NCI-H146 treated with DMSO at 0.1 percent for 48 hours (cell line): ENCODE measurements around the gene CXCL17.

Experiments used
- DNase-seq: peaks from one replicate; lab custom pipeline; 2025; ENCODE audit not compliant: unreplicated experiment; lab: John Stamatoyannopoulos, UW

CXCL17 gene

DNA sequence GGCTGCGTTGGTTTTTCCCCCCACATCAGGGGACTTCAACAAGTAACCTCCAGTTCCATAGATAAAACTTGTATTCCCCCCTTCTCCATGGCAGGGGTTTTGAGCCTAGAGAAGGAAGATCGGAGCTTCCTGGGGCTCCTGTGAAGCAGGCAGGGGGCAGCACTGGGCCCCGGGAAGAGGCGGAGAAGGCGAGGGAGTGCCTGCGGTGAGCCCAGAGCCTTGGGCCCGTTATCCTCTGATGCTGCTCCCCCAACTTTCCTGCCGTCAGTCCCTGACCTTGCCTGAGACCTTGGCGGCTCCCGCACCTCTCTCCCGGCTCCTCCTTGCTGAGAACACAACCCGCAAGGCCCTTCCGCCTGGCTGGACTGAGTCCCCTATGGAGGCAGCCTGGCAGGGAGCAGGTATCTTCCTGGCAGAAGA is 18.0 kb downstream of the CXCL17 start:
- DNase-seq, result no peak

DNA sequence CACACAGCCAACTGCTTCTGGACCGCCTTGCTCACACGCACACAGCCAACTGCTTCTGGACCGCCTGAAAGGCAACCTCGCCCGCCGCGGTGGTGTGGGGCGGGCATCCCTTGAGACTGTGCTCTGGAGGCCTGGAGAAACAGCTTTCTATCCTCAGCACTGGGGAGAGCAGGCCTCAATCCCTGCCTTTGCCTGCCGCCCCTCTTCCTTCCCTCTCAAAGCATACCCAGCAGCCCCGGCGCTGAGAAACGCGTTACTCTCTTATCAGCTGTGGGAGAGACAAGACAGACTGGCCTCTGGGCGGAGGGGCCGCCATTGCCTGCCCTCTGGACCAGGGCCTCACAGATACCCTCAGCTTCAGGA is 18.4 kb downstream of the CXCL17 start:
- no peak for DNase-seq

DNA sequence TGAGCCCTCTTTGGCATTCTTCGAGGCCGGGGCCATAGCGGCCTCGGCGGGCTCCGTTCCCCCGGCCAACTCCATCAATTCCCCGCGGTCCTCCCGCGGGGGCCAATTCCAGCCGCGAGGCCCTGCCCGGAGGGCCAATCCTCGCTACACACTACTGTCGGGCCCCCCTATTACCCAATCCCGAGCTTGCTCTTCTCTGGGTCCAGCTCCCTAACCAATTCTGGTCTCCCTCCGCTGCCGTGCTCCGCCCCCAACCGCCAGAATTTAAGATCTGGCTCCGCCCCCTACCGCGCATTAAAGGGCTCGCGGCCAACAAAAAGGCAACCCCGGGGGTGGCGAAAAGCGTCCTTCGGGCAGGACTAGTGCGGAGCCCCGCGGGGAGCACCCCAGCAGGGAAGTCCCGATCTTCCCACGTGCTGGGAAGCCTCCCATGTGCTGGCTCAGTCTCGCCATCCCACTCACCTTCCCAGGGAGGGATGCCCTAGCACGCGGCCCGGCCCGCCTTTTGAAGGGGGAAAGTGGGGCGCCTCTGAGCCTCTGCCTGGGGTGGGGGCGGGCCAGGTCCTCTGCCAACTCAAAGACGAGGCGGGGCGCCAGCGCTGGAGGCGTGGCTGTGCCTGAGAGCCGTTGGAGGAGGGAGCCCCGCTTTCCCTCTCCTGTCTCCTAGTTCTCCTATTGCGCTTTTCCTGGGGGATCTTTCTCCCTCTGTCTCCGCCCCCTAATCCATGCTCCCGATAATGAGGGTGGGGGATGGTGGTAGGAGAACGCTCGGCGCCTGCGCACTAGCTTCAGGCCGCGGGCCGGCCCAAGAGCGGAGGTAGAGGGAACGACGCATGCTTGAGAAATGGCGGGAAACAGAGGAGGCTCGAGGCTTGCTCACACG is 19.0 kb downstream of the CXCL17 start:
- peak; percentile 90 for DNase-seq

DNA sequence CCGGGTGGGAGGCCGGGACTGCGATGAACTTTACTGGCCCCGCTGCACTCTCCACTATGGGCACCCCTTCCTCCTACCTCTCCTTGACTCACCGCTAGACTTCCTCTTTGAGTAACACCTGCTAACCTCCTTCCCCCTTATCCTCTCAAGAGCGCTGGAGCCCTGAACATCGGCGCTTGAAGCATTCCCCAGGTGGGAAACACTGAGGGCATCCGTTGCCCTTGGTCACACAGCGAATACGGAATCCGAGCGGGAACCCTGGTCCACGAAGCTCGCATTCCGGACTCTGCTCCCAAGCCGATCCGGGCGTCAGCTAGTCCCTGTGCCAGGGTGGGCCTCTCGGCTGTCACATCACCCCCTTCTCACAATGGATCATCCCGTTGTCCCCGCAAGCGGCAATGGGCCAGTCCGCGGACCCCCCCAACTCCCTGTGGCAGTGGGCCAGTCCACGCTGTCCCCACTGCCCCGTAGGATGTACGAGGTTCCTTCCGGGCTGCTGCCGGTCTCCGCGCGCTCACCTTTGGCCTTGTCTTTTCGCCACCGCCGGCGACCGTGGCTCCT is 19.8 kb downstream of the CXCL17 start:
- DNase-seq, result peak; percentile 41

DNA sequence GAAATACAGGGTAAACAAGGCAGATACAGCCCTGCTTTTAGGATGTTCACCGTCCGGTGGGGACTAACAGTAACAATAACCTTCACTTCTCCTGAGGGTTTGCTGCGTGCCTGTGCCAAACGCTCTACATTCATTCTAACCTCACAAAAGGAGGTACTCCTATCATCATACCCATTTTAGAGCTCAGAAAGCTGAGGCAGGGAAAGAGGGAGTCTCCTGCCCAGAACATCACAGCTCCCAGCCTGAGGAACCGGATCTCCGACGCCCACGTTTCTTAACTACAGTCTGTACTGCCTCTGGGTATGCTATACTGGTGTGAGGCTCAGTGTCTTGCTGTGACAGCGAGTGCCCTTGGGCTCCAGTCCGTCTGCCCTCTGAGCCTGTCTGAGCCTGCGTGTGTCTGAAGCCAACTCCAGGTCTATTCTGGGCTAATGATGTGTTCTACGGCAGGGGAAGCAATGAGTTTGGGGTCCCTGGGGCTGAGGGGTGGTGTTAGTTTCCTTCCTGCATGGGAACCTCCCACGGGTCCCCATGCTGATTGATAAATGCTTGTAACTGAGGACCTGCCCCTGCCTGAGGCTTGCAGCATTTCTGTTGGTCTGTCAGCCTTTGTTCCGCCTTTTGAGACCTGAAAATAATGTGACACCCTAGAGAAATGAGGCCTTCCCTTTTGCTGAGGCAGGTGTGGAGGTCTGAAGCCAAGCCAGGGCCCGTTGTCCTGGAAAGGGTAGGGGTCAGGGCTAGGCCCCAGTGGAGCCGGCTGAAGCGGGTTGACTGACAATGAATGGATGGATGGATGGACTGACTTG is 20.4 kb downstream of the CXCL17 start:
- DNase-seq, result no peak

DNA sequence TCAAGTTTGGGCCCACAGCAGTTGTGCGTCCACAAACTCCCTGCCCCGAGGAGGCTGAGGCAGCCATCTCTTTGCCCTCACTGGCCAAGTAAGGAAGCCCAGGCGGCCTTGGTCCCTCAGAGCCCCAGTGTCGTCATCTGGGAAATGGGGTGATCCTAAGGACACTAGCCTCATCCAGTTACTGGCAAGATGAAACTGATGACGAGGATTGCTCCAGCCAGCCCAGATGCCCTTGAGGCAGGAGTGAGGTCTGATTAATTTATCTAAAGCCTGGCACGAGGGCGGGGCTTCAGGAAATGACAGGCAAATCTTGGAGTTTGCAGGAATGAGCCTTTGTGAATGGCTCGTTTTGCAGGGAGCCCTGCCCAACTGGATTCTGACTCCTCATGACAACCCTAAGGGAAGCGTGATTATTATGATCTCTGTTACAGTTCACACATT is 21.1 kb downstream of the CXCL17 start:
- DNase-seq, result no peak

DNA sequence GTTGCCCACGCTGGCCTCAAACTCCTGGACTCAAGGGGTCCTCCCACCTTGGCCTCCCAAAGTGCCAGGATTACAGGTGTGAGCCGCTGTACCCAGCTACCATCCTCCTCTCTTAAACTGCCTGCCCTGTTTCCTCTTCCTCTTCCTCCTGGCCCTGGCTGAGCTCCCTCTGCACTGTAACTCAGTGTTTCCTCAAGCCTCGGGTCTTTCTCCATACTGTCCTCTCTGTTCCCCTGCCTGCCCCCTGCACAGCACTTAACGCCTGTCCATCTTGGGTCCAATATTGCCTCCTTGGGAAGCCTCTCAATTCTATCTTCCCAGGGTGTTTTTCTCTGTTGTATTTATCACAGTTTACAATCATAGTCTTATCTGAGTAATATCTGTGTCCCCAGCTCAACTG is 21.6 kb downstream of the CXCL17 start:
- DNase-seq, result no peak

DNA sequence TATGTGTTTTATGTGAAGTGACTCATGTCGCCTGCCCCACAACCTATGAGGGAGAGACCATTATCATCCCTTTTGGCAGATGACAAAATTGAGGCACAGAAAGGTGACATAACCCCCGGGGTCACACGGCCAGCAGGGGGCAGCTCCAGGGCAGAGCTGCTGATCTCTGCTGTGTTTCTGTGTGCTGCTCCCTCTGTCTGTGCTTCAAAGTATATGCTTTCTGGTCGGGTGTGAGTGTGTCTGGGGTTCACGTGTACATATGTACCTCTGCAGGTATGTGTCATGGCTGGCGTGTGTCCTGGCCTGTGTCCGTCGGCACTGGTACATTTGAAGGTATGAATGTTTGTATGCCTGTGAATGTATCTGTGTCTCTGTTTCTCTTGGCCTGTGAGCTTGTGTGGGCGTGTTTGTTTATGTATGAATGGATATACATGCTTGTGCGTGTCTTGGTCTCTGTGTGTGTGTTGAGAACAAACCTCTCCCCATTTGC is 22.6 kb downstream of the CXCL17 start:
- DNase-seq, result peak; percentile 6

DNA sequence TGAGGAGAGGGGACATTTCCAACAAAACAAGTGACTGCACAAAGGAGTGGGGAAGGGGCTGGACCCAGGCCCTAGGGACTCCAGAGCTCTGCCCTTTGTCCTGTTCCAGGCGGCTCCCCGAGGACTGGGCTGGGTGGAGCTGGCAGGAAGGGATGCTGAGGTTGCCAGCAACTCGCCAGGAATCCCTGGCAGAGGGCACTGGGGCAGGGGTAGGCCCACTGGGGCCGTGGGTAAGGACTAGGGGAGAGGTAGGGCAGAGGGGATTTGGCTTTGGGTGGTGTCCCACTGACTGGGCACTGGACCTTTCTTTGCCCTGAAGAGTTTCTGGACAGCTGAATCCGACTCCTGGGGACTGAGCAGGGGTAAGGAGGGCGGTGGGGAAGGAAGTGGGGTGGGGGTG is 23.4 kb downstream of the CXCL17 start:
- no peak for DNase-seq

DNA sequence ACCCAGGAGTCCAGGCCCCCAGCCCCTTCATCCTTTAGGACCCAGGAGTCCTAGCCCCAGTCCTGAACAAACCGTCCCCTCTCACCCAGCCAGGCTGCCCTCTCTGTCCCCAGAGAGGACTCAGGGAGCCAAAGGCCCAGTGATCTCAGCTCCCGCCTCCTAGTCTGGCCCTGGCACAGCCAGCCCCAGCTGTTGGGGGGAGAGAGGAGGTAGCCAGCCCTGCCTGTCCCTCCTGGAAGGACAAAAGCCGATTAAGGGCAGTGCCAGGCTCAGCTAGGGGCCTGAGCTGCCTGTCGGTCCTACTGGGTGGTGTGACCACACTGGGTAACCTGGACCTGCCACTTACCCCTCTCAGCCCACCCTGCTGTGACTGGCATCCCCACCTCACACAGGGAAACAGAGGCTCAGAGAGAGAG is 30.1 kb downstream of the CXCL17 start:
- no peak for DNase-seq

DNA sequence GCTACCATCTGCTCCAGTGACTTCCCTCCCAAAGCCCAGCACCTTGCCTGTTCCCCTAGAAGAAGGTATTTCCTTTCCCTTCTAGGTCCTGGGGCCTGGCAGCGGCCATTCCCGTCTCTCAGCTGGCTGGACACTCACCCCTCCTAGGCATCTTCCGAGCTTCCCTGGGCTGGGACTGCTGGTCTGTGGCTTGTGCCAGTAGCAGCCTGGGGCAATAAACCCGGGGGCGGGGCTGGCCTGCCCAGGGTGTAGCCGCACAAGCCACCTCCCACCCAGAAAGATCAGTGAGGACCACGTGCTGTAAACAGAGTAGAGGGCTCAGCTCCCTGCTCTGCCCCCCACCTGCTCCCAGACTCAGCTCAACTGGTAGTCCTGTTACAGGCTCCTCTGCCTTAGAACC is 30.5 kb downstream of the CXCL17 start:
- no peak for DNase-seq

DNA sequence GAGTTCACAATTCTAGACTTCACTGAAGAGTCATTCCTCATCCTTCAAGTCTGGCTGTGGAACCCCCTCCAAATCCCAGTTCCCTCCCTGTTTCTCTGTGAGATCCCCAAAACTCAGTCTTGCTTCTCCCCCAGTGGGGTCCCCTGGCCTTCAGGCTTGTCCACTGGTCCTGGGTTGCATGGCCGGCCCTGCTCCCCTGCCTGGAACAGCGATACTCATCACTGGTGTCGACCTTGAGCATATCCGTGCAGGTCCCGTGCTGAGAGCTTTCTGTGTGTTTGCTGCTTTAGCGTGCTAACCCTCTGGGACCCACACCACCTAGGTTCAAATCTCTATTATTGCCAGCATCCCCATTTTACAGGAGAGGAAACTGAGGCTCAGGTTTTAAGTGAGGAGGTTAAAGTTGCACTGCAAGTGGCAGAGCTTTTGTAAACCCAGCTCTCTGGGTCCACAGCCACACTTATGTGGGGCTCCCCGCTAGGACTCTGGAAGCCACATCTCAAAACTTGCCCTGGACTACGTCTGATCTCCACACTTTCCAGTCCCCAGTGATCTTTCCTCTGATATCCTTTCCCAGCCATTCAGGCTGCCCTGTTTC is 31.1 kb downstream of the CXCL17 start:
- no peak for DNase-seq

DNA sequence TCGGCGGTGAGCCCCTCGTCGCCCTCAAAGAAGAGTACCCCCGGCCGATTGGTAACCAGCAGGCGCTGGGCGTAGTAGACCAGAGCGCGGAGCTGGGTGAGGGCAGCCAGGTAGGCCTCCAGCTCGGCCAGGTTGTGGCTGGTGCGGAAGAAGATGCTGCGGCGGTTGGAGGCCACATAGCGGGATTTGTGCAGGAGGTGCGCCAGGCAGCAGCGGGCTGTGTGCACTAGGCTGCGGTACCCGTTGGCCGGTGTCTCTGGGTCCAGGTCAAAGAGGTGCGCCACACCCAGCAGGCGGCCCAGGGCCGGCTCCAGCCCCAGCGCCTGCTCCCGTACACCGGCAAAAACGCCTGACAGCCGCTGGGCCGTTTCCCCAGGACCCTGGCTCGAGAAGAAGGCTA is 32.4 kb downstream of the CXCL17 start:
- DNase-seq, result no peak

DNA sequence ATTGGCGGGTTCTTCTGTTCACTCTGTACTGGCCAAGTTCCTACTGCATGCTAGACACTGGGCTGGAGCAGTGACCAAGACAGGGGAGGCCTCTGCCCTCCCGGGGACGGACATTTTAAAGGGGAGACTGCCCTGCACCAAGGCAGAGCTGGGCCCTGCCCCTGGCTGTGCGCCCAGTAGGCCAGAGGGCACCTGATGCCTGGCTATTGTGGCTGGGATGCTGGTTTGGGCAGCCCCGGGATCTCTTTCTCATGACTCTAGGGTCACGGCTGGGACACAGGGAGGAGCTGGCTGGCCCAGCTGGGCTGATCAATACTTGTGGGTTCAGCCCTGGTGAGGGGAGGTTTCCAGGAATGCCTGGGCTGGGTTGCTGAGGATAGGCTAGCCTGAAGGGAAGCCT is 33.3 kb downstream of the CXCL17 start:
- no peak for DNase-seq

DNA sequence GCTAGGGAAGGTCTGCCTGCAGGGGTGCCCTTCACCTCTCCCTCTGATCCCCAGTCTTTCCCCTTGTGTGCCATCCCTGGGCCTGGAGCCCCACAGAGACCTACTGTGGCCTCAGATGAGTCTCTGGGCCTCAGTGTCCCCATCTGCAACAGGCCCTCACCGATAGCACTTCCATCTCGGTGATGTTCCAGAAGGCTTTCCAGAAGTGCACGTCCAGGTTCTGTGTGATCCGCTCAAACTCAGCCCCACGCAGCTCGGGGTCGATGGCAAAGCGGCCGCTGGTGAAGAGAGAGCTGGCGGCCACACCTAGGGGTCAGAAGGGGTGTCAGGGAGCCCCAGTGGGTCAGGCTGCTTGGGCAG is 35.0 kb downstream of the CXCL17 start:
- DNase-seq, result no peak

DNA sequence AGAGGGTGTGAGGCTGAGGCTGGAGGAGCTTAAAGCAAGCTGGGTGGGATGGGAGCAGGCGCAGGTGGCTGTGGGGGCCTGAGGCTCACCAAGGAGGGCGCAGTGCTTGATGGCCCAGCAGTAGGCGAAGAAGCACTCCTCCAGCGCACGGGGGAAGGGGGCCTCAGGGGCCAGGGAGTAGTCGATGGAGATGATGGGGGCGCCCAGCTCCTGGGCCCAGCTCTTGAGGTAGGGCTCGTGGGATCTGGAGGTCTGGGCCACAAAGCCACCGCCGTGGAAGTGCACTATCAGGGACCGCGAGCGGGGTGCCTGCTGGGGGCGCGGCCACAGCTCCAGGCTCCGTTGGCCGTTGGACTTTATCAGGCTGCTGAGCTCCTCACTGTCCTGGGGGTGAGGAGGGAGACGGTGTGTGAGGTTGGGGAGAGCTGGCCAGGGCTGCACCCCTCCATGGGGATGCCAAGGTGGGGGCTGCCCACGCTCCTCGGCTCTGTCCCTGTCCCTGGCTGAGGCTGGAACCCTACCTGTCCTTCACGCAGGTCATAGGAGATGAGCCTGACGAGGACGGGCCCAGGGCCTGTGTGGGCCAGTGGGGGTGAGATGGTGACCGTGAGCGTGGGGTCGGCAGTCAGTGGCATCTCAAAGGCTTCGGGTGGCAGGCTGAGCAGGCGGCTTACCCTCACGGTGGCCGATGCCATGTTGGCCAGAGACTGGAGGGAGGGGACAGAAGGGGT is 35.5 kb downstream of the CXCL17 start:
- no peak for DNase-seq

DNA sequence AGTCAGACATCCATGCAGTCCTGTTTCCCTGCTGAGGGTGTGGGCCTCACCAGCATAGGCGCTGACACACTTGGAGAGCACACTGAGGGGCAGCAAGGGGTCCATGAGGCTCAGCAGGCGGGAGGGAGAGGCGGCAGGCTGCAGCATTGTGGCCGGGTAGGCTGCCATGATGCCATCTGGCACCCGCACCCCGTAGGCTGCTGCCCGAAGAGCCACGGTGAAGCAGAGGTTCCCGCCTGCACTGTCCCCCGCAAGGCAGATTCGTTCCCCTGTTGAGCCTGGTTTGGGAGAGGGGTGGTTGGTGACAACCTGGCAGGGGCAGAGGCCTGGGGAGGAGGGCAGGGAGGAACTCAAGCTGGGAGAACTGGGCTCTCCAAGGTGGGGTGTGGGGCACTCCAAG is 36.6 kb downstream of the CXCL17 start:
- DNase-seq, result no peak

DNA sequence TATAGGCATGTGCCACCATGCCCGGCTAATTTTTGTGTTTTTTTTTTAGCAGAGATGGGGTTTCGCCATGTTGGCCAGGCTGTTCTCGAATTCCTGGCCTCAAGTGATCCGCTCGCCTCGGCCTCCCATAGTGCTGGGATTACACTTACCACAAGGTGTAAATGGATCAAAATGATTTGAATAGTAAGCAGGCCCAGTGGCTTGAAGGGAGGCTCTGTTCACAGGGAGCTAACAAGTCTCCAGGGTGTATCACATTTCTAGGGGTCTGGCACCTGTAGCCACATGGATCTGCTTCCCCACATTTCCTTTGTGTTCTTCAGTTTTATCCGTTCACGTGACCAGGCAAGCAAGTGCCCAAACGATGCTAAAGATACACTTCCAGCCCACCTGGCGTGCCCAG is 39.2 kb downstream of the CXCL17 start:
- no peak for DNase-seq

DNA sequence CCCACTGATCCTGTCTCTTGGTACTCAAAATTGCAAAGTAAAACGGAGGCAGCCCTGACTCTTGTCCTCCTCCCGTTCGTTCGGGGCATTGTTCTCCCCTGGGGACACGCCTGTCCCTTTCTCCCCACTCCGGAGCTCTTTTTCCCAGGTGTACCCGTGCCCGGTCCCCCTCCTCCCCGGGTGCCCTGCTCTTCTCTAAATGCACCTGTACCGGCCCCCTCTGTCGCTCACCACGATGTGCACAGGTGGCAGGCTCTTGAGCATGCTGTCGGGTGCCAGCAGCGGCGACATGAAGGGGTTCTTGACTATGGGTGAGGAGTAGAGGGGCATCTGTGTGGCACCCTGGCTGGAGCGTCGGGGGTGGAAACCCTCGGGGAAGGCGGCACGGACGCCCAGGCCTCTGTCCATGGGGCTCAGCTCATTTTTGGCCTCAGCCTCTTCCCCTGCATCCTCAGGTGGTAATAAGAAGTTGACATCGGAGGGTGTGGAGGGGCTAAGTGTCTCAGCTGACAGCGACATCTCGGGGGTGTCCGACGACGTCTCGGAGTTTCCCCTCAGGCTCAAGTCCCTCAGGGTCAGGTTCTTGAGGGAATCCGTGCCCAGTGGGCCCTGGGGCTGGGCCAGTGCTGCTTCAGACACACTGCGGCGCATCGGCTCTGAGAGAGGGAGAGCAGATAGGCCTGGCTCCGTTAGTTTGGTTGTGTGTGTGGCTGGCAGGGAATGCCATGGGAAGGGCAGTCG is 40.2 kb downstream of the CXCL17 start:
- no peak for DNase-seq
